ENCODE results near the gene SCRT2.

DNA sequence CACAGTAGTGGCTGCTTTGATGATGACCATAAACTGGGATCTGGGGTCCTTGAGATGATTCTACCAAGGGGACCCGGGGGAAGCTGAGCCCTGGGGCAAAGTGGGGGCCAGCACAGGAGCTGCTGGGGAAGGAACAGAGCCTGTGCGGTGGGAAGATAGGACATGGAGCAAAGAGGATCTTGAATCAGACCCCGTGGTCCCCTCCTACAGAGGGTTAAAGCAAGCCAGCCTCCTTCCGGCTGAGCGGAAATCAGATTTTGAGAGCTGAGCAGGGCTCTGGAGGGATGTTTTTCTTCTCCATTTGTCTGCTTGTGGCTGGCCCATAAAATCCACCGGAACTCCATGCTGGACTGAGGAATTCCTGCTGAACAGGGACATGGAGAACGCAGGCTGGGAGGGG is 55.4 kb downstream of the SCRT2 start:
- TF ChIP-seq POLR2A (IDR thresholded peaks at IDR 0.05; ENCODE audit: low read length): no peak
- TF ChIP-seq GATA1 (IDR thresholded peaks at IDR 0.05; ENCODE audit: low read depth, low read length): no peak

All from erythroblast (primary cell).